DOHH2 (cell line): ENCODE measurements around the gene JCHAIN.
A peak's percentile ranks its signal among the peaks of the same experiment; 100 is the strongest.

Experiments used
- H3F3A ChIP-seq: fragments of 200-600 bp; sonication (generic), shearing (Covaris generic); 2 replicates; pipeline ENCODE4 v1.6.0; 2016; ENCODE audit warnings: antibody characterized with exemption, mild to moderate bottlenecking; ENCODE audit not compliant: control insufficient read depth, insufficient read depth
- H3K27ac ChIP-seq: fragments of 200-600 bp; sonication (generic); 2 replicates; pipeline ENCODE4 v1.5.1; 2014; ENCODE audit warnings: low read depth, mild to moderate bottlenecking, low read length, moderate library complexity
- H3K27me3 ChIP-seq: fragments of 200-600 bp; sonication (generic); 2 replicates; pipeline ENCODE4 v1.6.1; 2014; ENCODE audit warnings: mild to moderate bottlenecking, low read length, mixed read lengths; ENCODE audit not compliant: control insufficient read depth
- H3K36me3 ChIP-seq: fragments of 200-600 bp; sonication (generic); 2 replicates; pipeline ENCODE4 v1.6.1; 2014; ENCODE audit warnings: mild to moderate bottlenecking, low read length, moderate library complexity, mixed read lengths; ENCODE audit not compliant: control insufficient read depth
- H3K4me1 ChIP-seq: fragments of 200-600 bp; sonication (generic); 2 replicates; pipeline ENCODE4 v1.6.1; 2014; ENCODE audit warnings: mild to moderate bottlenecking, low read length, mixed read lengths; ENCODE audit not compliant: control insufficient read depth
- H3K4me2 ChIP-seq: fragments of 200-600 bp; sonication (generic); 2 replicates; pipeline ENCODE4 v1.6.0; 2014; ENCODE audit warnings: mild to moderate bottlenecking, low read length, moderate library complexity
- H3K4me3 ChIP-seq: fragments of 200-600 bp; sonication (generic); 2 replicates; pipeline ENCODE4 v1.5.1; 2014; ENCODE audit warnings: mild to moderate bottlenecking, low read length, mixed read lengths
- H3K79me2 ChIP-seq: fragments of 200-600 bp; sonication (generic); 2 replicates; pipeline ENCODE4 v1.6.1; 2014; ENCODE audit warnings: mild to moderate bottlenecking, low read length, mixed read lengths; ENCODE audit not compliant: control insufficient read depth
- H3K9me2 ChIP-seq: fragments of 200-600 bp; sonication (generic); replicated peaks from 2 replicates; pipeline ENCODE4 v1.6.1; 2014; ENCODE audit warnings: mild to moderate bottlenecking, low read length, mixed read lengths; ENCODE audit not compliant: control insufficient read depth
- H3K9me3 ChIP-seq: fragments of 200-600 bp; sonication (generic); 2 replicates; pipeline ENCODE4 v1.6.1; 2014; ENCODE audit warnings: antibody characterized with exemption, low read length, mixed read lengths; ENCODE audit not compliant: control insufficient read depth, insufficient read depth
- H4K20me1 ChIP-seq: fragments of 200-600 bp; sonication (generic); 2 replicates; pipeline ENCODE4 v1.6.0; 2014; ENCODE audit warnings: low read depth, mild to moderate bottlenecking, antibody characterized with exemption, low read length, moderate library complexity; ENCODE audit not compliant: control insufficient read depth, insufficient read depth
- EZH2phosphoT487 ChIP-seq: fragments of 200-600 bp; sonication (generic); IDR thresholded peaks from 2 replicates; pipeline ENCODE4 v1.6.1; 2017; ENCODE audit warnings: borderline replicate concordance, mild to moderate bottlenecking, antibody characterized with exemption, low read length, moderate library complexity, mixed read lengths
- TF ChIP-seq, protein P1 (sequence below): fragments of 200-600 bp; sonication (generic); IDR thresholded peaks from one replicate; pipeline ENCODE4 v1.5.1; 2014; ENCODE audit warnings: antibody characterized with exemption, mild to moderate bottlenecking, low read depth, low read length; ENCODE audit not compliant: poor library complexity, severe bottlenecking

JCHAIN gene

DNA sequence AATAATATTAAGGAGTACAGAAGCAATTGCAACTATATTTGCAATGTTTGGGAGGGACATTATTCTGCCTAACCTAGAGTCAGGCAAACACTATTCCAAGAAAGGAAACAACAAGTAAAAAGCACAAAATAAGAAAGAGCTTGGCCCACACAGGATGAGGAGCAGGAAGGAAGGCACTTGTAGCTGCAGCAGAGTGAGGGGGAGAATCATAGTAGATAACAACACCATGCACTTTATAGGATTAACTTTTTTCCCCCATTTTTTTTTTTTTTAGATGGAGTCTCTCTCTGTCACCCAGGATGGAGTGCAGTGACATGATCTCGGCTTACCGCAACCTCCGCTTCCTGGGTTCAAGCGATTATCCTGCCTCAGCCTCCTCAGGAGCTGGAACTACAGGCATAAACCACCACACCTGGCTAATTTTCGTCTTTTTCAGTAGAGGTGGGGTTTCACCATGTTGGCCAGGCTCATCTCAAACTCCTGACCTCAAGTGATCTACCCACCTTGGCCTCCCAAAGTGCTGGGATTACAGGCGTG is 10.3 kb upstream of the JCHAIN start:
- H3K27me3 ChIP-seq, result no peaks in the 10 kb centered on the region
- H3K4me3 ChIP-seq, result peak overlapping the region; percentile 63
- H3K9me3 ChIP-seq, result no peaks in the 10 kb centered on the region
- TF ChIP-seq EZH2phosphoT487, result no peak
- peak overlapping the region; percentile 99 for H3K27ac ChIP-seq
- H4K20me1 ChIP-seq, result no peaks in the 10 kb centered on the region
- peak overlapping the region; percentile 93 for H3K4me2 ChIP-seq
- H3K4me1 ChIP-seq, result peaks cover 96% of the 10 kb centered on the region
- no peaks in the 10 kb centered on the region; the same call in 1 of the 2 replicates for H3K36me3 ChIP-seq
- no peaks in the 10 kb centered on the region for H3K9me2 ChIP-seq
- H3F3A ChIP-seq, result peaks cover 58% of the 10 kb centered on the region
- H3K79me2 ChIP-seq, result peaks cover 50% of the 10 kb centered on the region

- peaks cover 65% of the 10 kb centered on the region for H3K79me2 ChIP-seq
- H3K4me3 ChIP-seq, result peak overlapping the region; percentile 63
- H3K27ac ChIP-seq, result peak overlapping the region; percentile 99
- no peaks in the 10 kb centered on the region for H3K9me2 ChIP-seq
- H4K20me1 ChIP-seq, result no peaks in the 10 kb centered on the region
- peak overlapping the region; percentile 93 for H3K4me2 ChIP-seq
- H3K9me3 ChIP-seq, result no peaks in the 10 kb centered on the region
- H3F3A ChIP-seq, result peaks cover 58% of the 10 kb centered on the region
- no peaks in the 10 kb centered on the region; the same call in 1 of the 2 replicates for H3K36me3 ChIP-seq
- peaks cover 96% of the 10 kb centered on the region for H3K4me1 ChIP-seq
- no peak for TF ChIP-seq EZH2phosphoT487
- TF ChIP-seq, protein P1, sequence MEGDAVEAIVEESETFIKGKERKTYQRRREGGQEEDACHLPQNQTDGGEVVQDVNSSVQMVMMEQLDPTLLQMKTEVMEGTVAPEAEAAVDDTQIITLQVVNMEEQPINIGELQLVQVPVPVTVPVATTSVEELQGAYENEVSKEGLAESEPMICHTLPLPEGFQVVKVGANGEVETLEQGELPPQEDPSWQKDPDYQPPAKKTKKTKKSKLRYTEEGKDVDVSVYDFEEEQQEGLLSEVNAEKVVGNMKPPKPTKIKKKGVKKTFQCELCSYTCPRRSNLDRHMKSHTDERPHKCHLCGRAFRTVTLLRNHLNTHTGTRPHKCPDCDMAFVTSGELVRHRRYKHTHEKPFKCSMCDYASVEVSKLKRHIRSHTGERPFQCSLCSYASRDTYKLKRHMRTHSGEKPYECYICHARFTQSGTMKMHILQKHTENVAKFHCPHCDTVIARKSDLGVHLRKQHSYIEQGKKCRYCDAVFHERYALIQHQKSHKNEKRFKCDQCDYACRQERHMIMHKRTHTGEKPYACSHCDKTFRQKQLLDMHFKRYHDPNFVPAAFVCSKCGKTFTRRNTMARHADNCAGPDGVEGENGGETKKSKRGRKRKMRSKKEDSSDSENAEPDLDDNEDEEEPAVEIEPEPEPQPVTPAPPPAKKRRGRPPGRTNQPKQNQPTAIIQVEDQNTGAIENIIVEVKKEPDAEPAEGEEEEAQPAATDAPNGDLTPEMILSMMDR, result no peak
- no peaks in the 10 kb centered on the region for H3K27me3 ChIP-seq
Measured at GRCh38 chr4:70674731-70675130, 8.4 kb upstream of the JCHAIN start.

DNA sequence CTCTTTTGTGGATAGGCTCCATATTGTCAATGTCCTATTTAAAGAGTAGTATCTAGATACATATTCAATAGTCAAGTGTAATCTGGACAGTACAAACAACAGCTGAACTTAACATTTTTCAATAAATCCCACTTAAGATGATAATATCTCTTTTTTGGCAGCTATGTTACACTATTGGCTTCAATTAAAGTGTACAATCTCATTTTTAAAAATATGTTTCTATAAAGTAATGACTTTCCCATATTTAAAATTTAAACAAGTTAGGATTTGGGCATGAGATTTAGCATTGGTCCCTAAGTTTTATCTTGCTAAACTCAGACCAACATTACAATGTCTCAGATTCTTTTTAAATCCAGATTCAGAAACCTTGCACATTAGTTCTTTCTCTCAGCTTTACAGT is 7.9 kb upstream of the JCHAIN start:
- H3K4me1 ChIP-seq, result peaks cover 96% of the 10 kb centered on the region
- no peaks in the 10 kb centered on the region for H3K9me2 ChIP-seq
- peaks cover 57% of the 10 kb centered on the region for H3F3A ChIP-seq
- H3K9me3 ChIP-seq, result no peaks in the 10 kb centered on the region
- H4K20me1 ChIP-seq, result no peaks in the 10 kb centered on the region
- peak overlapping the region; percentile 63 for H3K4me3 ChIP-seq
- H3K4me2 ChIP-seq, result peak overlapping the region; percentile 93
- H3K27me3 ChIP-seq, result no peaks in the 10 kb centered on the region
- no peak for TF ChIP-seq EZH2phosphoT487
- TF ChIP-seq, protein P1, result no peak
- H3K79me2 ChIP-seq, result peaks cover 67% of the 10 kb centered on the region
- peak overlapping the region; percentile 99 for H3K27ac ChIP-seq
- no peaks in the 10 kb centered on the region; the same call in 1 of the 2 replicates for H3K36me3 ChIP-seq

- H3K36me3 ChIP-seq, result peaks cover 9% of the 10 kb centered on the region
- H3K4me2 ChIP-seq, result peak overlapping the region; percentile 98
- no peaks in the 10 kb centered on the region for H4K20me1 ChIP-seq
- H3K4me1 ChIP-seq, result peaks cover 88% of the 10 kb centered on the region
- no peaks in the 10 kb centered on the region for H3K9me3 ChIP-seq
- H3K79me2 ChIP-seq, result peaks cover 90% of the 10 kb centered on the region
- TF ChIP-seq EZH2phosphoT487, result no peak
- TF ChIP-seq, protein P1, result no peak
- peak overlapping the region; percentile 99 for H3K27ac ChIP-seq
- peak overlapping the region; percentile 85 for H3K4me3 ChIP-seq
- H3K27me3 ChIP-seq, result no peaks in the 10 kb centered on the region
- H3K9me2 ChIP-seq, result no peaks in the 10 kb centered on the region
- H3F3A ChIP-seq, result peaks cover 50% of the 10 kb centered on the region
Measured at GRCh38 chr4:70671091-70671490, 4.8 kb upstream of the JCHAIN start.
